HG03439 (cell line): ENCODE results near the gene TDRD9.

Experiments used
- ATAC-seq: cut with Tn5 transposase; IDR thresholded peaks from one replicate; pipeline ENCODE4 v1.9.1; 2021; ENCODE audit warnings: mild to moderate bottlenecking, moderate library complexity; ENCODE audit not compliant: unreplicated experiment

The TDRD9 gene

DNA sequence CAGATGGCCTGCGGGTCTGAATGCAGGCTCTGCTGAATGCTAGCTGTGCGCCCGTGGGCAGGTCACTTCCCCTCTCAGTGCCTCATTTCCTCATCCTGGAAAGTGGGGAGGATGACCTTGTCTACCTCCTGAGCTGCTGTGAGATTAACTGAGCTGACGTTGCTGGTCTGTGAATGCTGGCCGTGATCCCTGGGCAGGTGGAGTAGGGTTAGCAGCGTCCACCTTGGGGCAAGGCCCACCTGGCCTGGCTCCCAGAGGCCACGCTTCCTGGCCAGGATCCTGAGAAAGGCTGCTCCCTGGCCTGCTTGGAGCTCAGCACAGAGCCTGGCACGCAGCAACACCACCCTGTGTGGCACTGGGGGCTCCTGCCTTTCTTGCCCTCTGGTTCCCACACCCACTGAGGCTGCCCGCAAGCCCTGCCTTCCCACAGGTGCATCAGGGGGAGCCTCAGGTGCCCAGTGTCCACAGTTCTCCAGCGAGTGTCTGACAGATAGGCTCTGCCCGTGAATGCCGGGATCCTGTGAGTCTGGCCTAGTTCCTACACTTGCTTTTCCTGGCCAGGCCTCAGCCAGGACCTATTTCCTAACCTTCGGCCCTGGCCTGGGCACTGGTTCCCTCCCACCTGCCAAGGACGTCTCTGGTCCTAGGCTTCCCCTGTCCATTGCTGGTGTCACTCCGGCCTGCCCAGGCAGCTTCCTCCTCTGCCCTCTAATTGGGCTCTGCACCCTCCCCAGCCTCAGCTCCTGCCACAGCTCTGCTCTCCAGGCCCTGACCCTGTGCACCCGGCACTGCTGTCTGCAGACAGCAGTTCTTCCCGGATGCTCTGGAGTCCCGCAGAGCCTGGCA is 37.2 kb upstream of the TDRD9 start:
- ATAC-seq: no peak

DNA sequence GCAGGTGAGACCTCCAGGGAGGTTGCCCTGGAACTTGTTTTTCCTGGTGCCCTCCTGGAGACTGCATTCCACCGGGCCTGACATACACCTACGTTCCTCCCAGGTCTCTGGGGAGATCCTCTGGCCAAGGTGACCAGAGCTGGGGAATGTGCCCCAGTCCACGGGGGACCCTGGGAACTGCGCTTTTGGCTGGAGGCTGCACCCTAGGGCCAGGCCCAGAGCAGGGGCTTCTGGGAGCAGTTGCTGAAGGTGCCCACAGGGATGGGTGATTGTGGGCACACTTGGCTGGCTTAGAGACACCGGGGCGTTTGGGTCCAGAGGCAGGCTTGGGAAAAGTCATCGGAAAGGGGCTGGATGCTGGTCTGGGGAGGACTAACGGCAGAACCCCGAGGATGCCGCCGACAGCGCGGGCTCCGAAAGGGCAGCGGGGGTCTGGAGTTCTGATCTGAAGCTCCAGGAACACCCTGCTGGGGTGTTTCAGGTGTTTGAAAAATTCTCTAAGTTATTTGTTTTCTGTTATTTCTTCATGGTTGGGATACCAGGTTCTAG is 36.5 kb upstream of the TDRD9 start:
- no peak for ATAC-seq

DNA sequence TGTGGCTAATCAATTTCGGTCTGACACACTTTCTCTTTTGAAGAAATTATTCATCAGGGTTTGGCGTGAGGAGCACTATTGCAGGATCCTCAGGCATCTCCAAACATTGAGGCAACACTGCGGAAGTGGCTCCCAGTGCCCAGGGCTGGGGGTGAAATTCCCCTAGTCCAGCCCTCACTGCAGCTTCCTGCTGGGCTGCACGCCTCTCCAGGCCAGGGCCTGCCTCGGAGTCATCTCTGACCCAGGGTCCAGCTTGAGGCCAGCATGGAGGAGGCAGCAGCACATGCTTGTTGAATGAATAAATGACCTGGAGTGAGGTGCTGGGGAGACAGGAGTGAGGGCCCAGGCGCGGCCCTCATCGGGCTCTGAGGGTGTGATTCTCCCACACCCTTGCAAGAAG is 36.0 kb upstream of the TDRD9 start:
- no peak for ATAC-seq

DNA sequence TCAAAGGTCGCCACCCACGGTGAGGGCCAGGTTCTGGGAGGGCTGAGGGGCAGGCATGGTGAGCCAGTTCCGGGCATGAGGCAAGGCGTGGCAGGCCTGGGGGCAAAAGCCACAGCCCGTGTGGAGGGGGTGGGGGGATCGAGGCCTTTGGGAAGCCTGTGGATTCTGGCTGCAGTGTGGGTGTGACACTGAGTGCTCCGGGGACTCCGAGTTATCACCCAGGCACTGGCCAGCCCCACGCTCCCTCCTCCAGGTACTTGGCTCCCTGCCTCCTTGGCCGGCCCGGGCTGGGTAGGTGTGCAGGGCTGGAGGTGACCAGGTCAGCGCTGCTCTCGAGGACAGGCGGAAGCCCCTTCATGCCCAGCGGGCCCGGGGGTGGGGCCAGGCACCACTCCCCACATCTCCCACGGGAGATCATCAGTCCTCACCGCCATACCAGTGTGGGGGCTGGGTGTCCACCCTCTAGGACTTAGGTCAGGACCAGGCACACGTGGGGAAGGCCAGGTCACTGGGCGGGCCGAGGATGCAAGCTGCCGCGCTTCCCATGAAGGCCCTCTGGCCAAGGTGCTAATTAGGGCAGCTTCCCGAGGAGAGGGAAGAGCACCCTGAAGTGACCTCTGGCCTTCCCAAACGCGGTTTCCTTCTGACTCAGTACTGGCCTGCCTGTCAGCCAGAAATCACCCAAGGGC is 34.1 kb upstream of the TDRD9 start:
- ATAC-seq: no peak

DNA sequence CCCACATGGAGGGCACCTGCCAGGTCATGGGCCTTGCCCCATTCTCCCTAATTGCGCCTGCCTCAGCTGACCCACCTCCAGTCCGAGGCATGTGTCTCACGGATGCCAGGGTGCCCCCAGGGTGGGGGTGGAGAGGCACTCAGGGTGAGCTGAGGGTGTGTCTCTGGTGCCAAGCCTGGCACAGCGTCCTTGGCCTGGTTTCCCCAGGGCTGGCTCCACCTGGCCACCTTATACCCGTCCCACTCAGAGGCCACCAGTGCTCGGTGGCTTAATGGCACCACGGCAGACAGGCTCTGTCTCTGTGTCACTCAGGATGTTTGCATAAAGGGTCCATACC is 33.6 kb upstream of the TDRD9 start:
- no peak for ATAC-seq

DNA sequence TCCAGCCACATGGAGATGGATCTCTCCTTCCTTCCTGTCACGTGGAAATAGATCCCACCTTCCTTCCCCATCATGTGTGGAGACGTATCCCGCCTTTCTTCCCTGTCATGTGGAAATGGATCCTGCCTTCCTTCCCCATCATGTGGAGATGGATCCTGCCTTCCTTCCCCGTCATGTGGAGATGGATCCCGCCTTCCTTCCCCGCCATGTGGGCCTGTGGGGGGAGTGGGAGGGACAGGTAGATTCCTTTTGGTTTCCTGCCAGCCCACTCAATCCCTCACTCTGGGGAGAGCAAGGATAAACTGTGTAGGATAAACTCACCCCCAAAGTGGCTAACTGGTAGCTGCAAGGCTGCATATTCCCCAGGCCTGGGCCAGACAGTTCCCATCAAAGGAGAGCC is 31.7 kb upstream of the TDRD9 start:
- no peak for ATAC-seq

DNA sequence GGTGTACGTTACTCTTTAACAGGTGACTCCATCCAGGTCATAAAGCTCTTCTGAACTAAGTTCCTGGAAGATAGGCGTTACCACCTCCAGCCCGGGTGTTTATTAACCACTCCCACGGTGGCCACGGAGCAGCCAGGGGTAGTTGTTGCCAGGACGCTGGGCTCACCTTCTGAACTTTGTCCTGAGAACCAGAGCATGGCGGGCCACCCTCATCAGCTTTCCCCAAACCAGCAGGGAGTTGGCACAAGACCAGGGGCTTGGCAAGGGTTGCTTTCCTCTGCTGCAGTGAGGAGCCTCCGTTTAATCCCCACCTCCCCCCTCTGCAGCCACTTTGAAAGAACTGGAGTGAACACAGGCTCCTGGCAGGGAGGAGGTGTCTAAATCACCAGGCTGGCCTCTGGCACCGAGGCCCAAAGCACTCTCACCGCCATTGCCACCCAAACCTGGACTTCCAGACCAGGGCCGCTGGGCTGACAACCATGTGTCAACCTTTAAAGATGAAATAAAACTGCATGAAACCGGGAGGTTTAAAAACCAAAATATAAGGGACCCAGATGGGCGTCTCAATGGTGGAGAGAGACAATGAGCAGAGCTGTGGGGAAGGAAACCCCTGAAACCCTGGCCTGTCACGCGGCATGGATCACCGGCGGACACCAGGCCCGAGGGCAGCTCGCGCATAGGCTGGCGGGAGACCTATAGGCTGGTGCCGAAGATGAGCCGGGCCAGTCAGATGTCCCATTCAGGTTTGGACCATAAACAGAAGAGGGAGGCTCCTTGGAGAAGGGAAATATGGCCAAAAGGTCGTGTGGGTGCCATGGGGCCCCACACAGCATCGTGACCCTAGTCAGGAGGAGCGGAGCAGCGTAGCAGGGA is 30.9 kb upstream of the TDRD9 start:
- no peak for ATAC-seq

DNA sequence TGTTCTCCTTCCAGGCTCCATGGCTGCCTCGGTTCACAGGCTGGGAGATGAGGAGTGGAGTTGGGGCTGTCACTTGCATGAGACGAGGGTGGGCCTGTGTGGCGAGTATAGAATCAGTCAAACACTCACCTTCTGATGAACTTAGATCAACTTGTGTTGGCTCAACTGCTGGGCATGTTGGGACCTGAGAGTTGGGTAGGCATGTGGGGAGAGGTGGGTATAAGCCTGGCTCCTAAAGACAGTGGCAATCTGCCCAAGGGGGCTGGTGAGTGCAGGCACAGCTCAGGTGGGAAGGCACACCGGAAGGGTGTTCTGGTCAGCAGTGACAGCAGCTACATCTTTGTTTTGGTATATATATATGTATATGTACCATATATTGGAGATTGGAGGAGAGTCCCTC is 30.1 kb upstream of the TDRD9 start:
- ATAC-seq: no peak

DNA sequence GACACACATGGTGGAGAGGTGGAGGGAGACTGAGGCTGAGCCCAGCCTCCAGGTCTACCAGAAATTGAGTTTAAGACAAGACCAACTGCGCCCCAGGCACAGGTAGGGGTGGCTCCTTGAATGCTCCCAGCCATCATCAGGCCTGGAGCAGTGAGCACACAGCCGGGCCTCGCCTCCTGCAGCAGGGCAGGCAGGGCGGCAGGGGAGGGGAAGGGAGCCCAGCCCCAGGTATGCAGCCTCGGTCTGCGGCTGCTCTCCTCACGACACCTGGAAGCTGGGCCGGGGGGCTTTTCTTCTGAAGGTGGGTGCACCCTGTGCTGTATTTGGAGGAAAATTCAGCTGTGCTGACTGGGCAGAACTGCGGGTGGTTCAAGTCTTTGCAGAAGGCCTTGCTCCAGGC is 29.5 kb upstream of the TDRD9 start:
- no peak for ATAC-seq

DNA sequence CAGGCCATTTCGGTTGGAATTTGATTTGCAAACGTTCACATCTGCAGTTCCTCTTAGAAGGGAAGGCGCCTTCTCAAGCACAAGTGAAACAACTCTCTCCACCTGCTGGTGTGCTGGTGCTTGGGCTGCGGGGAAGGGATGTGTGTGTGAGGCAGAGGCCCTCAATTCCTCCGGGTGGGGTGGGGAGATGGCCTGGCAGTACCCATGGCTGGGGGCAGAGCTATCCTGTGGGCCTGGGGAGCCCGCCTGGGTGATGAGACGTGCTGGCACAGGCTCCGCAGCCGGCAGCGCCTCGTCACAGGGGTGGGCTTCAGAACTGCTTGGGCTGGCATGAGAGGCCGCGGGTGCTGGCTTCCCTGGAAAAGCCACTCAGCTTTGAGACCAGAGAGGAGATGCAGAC is 28.9 kb upstream of the TDRD9 start:
- ATAC-seq: no peak

DNA sequence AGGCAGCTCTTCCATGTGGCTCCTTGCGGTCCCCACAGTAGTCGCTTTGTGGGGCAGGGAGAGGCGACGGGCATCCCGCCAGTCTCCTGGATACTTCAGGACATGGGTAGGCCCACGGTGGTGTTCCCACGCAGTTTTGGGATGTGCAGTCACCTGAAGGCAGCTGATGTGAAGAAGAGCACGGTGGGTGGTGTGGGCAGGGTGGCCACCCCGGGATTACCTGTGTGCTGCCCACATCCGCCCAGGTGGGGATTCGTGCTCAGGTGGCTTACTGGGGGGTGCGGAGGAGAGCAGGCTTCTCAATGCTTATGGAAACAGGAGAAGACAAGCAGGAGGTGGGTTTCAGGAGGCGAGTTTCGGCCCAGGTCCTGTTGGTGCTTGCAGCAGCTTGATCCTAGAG is 28.4 kb upstream of the TDRD9 start:
- ATAC-seq: no peak

DNA sequence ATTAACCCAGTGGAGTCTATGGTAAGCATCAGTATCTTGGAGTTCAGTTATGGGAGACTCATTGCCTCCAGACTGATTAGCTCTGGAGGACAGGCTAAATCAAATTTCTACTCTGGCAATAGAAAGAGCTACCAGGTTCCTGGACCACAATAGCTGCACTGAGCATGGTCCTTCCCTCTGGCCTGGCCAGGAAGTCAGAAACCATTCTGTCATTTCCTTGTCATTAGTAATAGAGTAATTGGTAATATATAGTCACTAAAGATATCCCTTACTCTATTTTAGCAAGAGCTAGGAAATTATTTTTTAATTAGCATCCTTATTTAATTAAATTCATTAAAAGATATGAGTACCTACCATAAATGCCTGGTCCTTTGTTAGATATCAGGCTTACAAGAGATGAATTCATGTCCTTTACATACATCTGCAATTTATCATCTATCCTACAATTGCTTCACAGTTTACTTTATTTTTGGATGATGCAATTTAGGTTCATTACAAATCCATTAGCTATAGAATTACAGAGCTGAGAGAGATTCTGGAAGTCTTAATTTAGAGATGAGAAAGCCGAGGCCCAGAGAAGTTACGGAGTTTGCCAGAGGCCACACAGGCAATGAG is 23.7 kb upstream of the TDRD9 start:
- ATAC-seq: no peak

DNA sequence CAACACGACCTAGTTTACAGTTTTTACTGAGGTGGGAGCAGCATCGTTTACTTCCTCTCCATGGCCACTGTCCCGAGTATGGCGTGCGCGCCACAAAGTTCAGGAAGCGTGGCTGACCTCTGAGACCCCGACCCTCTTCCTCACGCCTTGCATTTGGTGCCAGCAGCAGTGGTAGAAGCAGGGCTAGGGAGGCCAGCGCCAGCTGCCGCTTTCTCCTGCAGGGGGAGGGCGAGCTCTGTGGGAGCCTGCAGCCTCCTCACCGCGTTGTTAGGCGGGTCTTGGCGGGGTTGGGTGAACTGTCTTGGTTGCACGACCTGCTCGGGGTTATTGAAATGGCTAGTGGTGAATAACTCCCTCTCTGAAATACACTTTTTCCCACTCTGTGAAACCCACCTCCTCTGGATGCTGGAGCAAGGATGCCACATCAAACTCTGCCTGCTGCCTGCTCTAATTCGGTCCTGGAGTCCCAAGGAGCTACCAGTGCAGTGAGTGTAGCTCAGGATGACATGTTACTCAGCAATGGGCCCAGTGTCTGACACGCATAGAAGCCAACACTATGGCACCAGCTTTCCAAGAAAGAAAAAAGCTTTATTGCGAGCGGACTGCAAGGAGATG is 22.3 kb upstream of the TDRD9 start:
- no peak for ATAC-seq

DNA sequence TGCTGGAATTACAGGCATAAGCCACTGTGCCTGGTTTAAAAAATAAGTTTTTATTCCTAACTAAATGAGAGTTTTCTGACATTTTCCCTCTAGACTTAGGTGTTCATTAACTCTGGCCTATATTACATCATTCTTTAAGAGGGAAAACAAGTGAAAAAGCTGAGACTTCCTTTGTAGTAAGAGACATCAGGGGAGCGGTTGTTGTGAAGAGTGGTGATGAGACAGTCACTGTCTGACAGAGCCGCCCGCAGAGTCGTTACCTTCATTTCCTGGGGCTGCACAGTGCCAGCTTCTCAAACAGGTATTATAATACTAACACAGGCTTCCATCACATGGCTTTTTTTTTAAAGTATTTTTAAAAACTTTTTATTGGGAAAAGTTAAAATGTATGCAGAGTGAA is 19.7 kb upstream of the TDRD9 start:
- no peak for ATAC-seq

DNA sequence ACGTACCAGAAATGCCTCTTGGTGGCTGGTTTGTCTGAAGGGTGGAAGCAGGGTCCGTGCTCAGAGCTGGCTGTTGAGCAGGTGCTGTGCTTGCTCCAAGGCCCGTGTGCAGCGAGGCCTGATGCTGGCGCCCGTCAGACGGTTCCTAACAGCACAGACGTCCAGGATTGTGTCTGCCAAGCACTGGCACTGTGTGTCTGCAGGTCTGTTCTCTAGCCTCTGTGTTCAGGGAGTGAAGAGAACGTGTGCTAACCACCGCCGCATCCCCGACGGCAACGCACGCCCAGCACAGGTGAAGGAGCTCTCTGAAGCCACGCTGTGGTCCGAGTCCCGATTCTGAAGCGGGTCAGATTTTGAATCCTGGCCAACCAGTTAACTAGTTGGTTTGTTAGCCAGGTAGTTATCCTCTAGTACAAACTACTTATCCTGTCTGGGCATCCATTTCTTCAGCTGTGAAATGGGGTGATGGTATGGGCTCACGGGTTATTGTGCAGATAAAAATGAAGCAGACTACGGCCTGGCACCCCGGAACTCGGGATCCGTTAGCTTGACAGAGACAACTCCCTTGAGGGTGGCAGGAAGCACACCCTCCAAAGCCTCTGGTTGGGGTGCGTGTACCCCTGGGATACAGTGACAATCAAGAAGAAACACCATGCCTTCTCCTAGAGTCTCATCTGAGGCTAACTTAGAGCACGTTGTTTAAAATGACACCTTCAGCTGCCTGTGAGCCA is 18.6 kb upstream of the TDRD9 start:
- no peak for ATAC-seq

DNA sequence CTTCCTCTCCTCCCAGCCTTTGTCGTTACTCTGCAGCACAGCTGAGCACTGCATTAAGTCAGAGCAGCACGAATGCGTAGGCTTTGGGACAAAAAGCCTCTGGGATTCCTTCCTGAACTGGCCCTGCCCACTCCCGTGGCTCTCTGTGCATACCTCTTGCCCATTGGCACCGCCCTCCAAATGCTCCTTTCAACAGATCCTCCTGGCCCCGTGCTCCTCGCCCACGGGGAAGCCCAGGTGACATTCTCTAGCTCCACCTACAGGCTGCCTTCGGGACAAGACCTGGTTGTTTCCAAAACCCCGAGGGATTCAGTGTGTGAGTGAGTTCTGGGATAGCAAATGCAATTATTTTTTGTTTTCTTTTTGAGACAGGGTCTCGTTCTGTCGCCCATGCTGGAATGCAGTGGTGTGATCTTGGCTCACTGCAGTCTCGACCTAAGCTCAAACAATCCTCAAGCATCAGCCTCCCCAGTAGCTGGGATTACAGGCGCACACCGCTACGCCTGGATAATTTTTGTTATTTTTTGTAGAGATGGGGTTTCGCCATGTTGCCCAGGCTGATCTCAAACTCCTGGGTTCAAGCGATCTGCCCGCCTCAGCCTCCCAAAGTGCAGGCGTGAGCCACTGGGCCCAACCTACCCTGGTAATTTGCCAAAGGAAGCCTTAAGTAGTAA is 17.9 kb upstream of the TDRD9 start:
- no peak for ATAC-seq

DNA sequence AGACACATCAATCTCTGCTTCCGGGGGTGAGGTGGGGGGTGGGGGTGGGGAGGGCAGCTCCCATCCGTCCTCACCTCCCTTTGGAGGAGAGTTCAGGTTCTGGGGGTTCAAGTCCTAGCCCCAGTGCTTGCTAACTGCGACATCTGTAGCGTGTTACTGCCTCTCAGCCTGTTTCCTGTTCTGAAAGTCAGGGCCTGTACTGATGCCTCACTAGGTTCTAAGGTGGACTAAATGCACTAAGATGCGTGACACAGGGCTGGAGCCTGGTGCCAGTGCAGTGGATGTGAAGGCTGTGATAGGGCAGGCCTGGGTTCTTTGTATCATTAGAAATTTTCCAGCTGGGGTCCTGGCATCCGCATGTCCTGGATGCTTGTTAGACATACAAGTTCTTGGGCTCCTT is 17.3 kb upstream of the TDRD9 start:
- no peak for ATAC-seq

DNA sequence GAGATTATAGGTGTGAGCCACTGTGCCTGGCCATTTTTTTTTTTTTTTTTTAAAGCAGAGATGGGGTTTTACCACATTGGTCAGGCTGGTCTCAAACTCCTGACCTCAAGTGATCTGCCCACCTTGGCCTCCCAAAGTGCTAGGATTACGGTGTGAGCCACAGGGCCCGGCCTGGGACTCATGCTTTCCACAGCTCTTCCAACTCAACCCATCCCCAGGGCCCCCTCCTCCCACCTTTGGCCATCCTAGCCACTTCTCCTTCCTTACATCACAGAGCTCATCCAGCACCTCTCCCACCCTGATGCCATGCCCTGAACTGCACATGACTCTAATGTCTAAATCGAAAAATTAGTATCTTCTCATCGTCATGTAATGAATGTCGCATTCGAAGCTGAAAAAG is 12.6 kb upstream of the TDRD9 start:
- no peak for ATAC-seq

DNA sequence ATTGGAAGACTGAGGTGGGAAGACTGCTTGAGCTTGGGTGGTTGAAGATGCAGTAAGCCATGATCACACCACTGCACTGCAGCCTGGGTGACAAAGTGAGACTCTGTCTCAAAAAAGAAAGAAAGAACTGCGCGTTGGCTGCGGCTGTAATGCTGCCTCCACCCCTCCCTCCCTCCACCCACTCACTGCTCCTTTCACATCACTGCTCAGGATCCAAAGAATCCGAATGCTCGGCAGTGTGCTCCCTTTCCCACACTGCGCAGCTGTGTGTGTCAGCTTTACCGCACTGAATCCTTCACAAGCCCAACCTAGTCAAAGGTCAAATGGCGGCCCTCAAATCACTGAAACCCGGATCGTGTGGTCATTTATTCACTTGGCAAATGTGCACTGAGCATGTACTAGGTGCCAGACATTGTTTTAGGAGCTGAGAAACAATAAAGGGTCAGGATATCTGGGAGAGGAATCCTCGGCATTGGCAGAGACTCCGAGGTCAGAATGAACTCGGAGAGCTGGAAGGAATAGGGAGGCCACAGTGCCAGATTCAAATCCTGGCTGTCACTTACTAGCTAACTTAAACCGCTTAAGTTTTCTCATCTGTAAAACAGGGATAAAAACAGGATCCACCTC is 11.5 kb upstream of the TDRD9 start:
- ATAC-seq: no peak
